Suprapubic skin (tissue), 4 donors: ENCODE results near the gene FCAMR. TPM values are rescaled to one million over a fixed set of nuclear protein-coding genes. Genes with fewer than 3 reads are reported as not detected.

ENCODE experiments used
- DNase-seq, 2 donors: peaks; one replicate each; pipeline ENCODE4 v3.0.0-alpha.2; 2019; ENCODE audit warnings: low spot score in 2 of 2
- H3K27ac ChIP-seq: fragments of 200-600 bp; sonication (generic); one replicate; pipeline ENCODE4 v1.5.1; 2019
- H3K27me3 ChIP-seq: fragments of 200-600 bp; sonication (generic); one replicate; pipeline ENCODE4 v1.5.1; 2019
- H3K36me3 ChIP-seq: fragments of 200-600 bp; sonication (generic); one replicate; pipeline ENCODE4 v1.5.1; 2019
- H3K4me1 ChIP-seq: fragments of 200-600 bp; sonication (generic); one replicate; pipeline ENCODE4 v1.5.1; 2019
- H3K4me3 ChIP-seq: fragments of 200-600 bp; sonication (generic); one replicate; pipeline ENCODE4 v1.5.1; 2019; ENCODE audit warnings: mild to moderate bottlenecking
- H3K9me3 ChIP-seq: fragments of 200-600 bp; sonication (generic); one replicate; pipeline ENCODE4 v1.5.1; 2019
- CTCF ChIP-seq, 2 donors: fragments of 200-600 bp in 1 of 2; fragments of 450-650 bp in 1 of 2; sonication (generic) in 1 of 2; IDR thresholded peaks; one replicate each; pipeline ENCODE4 v1.5.1; 2016 to 2019; ENCODE audit warnings: antibody characterized with exemption in 2 of 2, mild to moderate bottlenecking in 1 of 2, moderate library complexity in 1 of 2
- EP300 ChIP-seq: sonication (generic); formaldehyde crosslinking; IDR thresholded peaks from one replicate; pipeline ENCODE4 v1.6.1; 2017; ENCODE audit warnings: antibody characterized with exemption
- POLR2A ChIP-seq, 2 donors: fragments of 450-650 bp; IDR thresholded peaks; one replicate each; pipeline ENCODE4 v1.6.1; 2017; ENCODE audit warnings: antibody characterized with exemption in 2 of 2, mild to moderate bottlenecking in 2 of 2, moderate library complexity in 2 of 2
- POLR2AphosphoS5 ChIP-seq, 3 donors: sonication (generic); formaldehyde crosslinking; IDR thresholded peaks; one replicate each; pipeline ENCODE4 v1.6.1; 2017; ENCODE audit warnings: antibody characterized with exemption in 3 of 3
- WGBS: methylation state at CpG from one replicate; pipeline ENCODE4 v1.1.5; 2018; 5-methylcytosine and 5-hydroxymethylcytosine counted together
- total RNA-seq, 4 donors: library from RNA; depleted of rRNA; stranded (reverse); fragments of >200 nt; gene quantifications; one replicate each; pipeline ENCODE4 v1.1.0, GENCODE V29; 2016

FCAMR gene
- not detected for total RNA-seq

DNA sequence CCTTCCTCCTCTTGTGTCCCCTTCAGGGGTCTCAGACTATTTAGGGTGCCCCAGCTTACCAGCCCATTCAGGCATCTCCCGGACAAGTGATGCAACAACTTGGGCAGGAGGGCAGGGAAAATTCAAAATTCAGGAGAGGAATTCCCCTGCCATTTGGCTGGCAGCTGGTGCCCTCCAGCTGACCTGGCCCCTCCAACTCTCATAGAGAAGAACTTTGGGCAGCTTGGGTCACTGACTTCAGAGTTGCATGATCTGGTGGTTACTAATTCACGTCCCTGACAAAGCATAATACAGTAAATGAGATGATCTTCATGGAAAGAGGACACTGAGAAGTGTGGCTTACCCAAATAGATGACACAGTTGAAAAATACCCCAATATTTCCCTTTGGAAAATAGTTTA, at the start of gene FCAMR:
TSS of gene FCAMR (minus strand) at position 15 of the 400 bp plus-strand sequence. CDS start 335 bp downstream, outside the sequence.
- WGBS = 82% methylated on average over 2 of the region's 2 CpGs
- Histone ChIP-seq H3K36me3 (no peaks in the 10 kb centered on the region), H3K27me3 (peaks cover 5% of the 10 kb centered on the region), H3K4me1 (peaks cover 4% of the 10 kb centered on the region), H3K27ac (no peak within 1 kb of the TSS), H3K9me3 (no peaks in the 10 kb centered on the region), H3K4me3 (no peak within 1 kb of the TSS)
- no peak for DNase-seq
- TF ChIP-seq POLR2A (IDR thresholded peaks at IDR 0.05) = no peak
- no peak for TF ChIP-seq CTCF (IDR thresholded peaks at IDR 0.05)
- TF ChIP-seq EP300 = no peak
- TF ChIP-seq POLR2AphosphoS5 (IDR thresholded peaks at IDR 0.05) = no peak

- no peak for DNase-seq
- TF ChIP-seq CTCF (IDR thresholded peaks at IDR 0.05) = no peak
- TF ChIP-seq EP300 = no peak
- no peak for TF ChIP-seq POLR2AphosphoS5 (IDR thresholded peaks at IDR 0.05)
- TF ChIP-seq POLR2A (IDR thresholded peaks at IDR 0.05) = no peak
- Histone ChIP-seq H3K27me3 (no peaks in the 10 kb centered on the region), H3K4me3 (no peak overlapping the region), H3K4me1 (peaks cover 71% of the 10 kb centered on the region), H3K27ac (peak overlapping the region; percentile 93), H3K36me3 (no peaks in the 10 kb centered on the region), H3K9me3 (no peaks in the 10 kb centered on the region)
- WGBS = 63% methylated on average over 2 of the region's 2 CpGs
Observed at GRCh38 chr1:207019661-207020060, 49.4 kb upstream of the FCAMR start.

GRCh38 chr1:207019161-207019560, 48.9 kb upstream of the FCAMR start:
- WGBS = 87% methylated on average over 2 of the region's 2 CpGs
- Histone ChIP-seq H3K4me3 (no peak overlapping the region), H3K9me3 (no peaks in the 10 kb centered on the region), H3K36me3 (no peaks in the 10 kb centered on the region), H3K27me3 (no peaks in the 10 kb centered on the region), H3K4me1 (peaks cover 66% of the 10 kb centered on the region), H3K27ac (peak overlapping the region; percentile 93)
- DNase-seq = no peak
- TF ChIP-seq EP300 (no peak), CTCF (IDR thresholded peaks at IDR 0.05) (no peak), POLR2A (IDR thresholded peaks at IDR 0.05) (no peak), POLR2AphosphoS5 (IDR thresholded peaks at IDR 0.05) (no peak)

DNA sequence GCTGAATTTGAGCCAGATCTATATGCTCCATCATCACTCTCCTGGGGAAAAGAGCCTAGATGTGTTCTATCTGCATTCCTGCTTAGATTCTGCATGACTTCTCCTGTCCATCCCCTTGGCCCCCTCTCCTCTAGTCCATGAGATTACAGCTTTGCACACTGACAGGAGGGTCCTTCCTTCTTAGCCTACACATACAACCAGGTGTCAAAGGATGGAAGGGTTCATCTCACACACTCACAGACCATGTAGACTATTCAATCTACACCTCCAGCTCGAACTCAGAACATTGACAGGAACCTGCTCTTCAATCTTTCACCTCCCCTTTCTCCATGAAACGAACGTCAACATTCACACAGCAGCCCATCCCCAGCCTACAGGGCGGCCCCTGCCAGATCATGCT, 48.4 kb upstream of the FCAMR start:
- H3K27ac ChIP-seq = peak overlapping the region; percentile 93
- TF ChIP-seq EP300 (no peak), POLR2A (IDR thresholded peaks at IDR 0.05) (no peak), CTCF (IDR thresholded peaks at IDR 0.05) (no peak), POLR2AphosphoS5 (IDR thresholded peaks at IDR 0.05) (no peak)
- no peaks in the 10 kb centered on the region for H3K27me3 ChIP-seq
- H3K4me3 ChIP-seq = no peak overlapping the region
- no peak for DNase-seq
- 90% methylated on average over 4 of the region's 4 CpGs for WGBS
- H3K36me3 ChIP-seq = no peaks in the 10 kb centered on the region
- H3K4me1 ChIP-seq = peaks cover 62% of the 10 kb centered on the region
- H3K9me3 ChIP-seq = no peaks in the 10 kb centered on the region

GRCh38 chr1:207017615-207018559, 47.6 kb upstream of the FCAMR start:
- no peak for DNase-seq
- Histone ChIP-seq H3K4me1 (peaks cover 53% of the 10 kb centered on the region), H3K4me3 (no peak overlapping the region), H3K36me3 (no peaks in the 10 kb centered on the region), H3K9me3 (no peaks in the 10 kb centered on the region), H3K27me3 (no peaks in the 10 kb centered on the region), H3K27ac (peak overlapping the region; percentile 93)
- TF ChIP-seq CTCF (IDR thresholded peaks at IDR 0.05) (no peak), EP300 (no peak), POLR2A (IDR thresholded peaks at IDR 0.05) (no peak), POLR2AphosphoS5 (IDR thresholded peaks at IDR 0.05) (peak in 1 of 3 donors; percentile 36)
- WGBS = 50% methylated on average over 7 of the region's 7 CpGs
